NCI-H128 (cell line): ENCODE data around the gene ZNF677.
A peak's percentile ranks its signal among the peaks of the same experiment; 100 is the strongest.
"Not testable (repeated sequence)": the region's sequence is repeated elsewhere in the genome, so short reads cannot be mapped to it uniquely, and the experiment has no call there.

Source experiments
- DNase-seq: peaks from one replicate; lab custom pipeline; 2025; ENCODE audit not compliant: unreplicated experiment; lab: John Stamatoyannopoulos, UW

ZNF677 gene

DNA sequence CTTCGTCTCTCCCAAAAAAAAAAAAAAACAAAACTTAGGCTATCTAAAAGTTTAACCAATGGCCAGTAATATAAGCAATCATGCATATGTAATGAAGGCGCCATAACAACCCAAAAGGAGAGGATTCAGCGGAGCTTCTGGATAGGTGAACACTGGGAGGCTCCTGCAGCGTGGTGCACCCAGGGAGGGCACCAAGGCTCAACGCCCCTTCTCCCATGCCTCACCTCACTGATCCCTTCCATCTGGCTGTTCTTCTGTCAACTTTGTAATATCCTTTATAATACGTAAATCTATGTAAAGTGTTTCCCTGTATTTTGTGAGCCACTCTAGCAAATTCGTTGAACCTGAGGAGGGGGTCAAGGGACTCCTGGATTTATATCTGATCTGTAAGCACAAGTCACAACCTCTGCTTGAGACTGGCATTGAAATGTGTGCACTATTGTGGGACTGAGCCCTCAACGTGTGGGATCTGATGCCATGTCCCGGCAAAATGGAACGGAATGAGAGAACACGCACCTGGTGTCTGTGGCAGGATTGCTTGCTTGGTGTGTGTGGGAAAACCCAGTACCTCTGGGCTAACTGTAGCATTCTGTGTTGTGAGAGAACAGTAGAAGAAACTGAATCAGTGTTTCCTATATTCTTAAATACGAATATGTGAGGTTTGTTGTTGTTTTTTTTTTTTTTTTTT is 61.0 kb downstream of the ZNF677 start:
- DNase-seq: no peak

DNA sequence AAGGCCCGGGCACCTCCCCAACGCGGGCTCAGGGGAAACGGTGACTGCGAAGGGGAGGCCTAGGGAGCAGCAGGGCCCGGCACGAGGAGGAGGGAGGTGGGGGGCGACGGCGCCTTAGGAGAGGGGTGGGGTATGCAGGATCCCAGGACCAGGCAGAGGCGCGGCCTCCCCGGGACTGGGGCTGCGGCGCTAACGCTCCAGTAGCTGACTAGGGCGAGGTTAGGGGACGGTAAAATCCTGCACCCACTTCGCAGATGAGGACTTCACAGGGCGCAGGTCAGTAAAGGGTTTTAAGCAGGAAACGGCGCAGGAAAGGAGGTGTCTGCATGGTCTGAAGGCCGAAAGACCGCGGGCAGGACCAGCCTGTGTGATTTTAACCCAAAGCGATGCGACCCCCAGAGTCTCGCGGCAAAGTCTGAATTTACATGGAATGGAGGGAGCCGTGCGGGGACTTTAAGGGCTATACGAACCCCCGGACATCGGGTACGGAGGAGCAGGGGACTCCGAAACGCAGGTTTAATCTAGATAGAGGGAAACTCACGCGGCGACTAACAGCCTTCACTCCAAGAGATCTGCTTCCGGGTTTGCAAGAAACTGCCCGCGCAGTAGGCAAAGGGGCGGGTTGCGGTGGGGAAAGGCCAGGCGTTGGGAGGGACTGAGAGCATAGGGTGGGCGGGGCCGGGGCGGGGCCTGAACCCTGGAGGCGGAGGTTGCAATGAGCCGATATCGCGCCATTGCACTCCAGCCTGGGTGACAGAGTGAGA is 61.7 kb downstream of the ZNF677 start, which contains the start of gene ZNF665:
TSS of gene ZNF665 (minus strand) at position 588 of the 764 bp plus-strand sequence. CDS start 10,460 bp downstream, outside the sequence.
- peak; percentile 55 for DNase-seq

DNA sequence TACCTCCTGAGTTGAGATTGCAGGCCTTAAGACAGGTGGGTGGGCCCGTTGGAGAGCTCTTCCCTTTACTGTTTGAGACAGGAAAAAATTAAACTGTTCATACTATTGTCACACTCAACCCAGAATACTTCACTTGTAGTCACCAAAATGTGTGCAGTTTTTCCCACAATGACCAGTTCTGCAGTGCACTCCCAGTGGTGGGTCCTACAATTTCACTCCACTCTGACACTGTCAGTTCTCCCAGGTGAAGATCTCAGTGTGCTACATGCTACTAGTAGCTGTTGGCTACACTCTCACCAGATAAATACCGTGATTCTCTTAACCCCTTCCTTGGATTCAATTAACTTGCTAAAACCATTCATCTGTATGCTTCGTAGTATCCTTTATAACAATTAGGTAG is 64.4 kb downstream of the ZNF677 start:
- no peak for DNase-seq

DNA sequence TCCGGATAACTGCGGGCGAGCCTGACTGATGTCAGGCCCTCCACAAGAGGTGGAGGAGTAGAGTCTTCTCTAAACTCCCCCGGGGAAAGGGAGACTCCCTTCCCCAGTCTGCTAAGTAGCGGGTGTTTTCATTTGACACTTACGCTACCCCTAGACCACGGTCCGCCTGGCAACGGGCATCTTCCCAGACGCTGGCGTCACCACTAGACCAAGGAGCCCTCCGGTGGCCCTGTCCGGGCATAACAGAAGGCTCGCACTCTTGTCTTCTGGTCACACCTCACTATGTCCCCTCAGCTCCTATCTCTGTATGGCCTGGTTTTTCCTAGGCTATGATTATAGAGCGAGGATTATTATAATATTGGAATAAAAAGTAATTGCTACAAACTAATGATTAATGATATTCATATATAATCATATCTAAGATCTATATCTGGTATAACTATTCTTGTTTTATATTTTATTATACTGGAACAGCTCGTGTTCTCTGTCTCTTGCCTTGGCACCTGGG is 64.9 kb downstream of the ZNF677 start:
- not testable (repeated sequence) for DNase-seq
